SK-N-SH treated with all-trans-retinoic acid at 6 μM for 48 hours (cell line): ENCODE results near the gene GALNT17.

ENCODE experiments used
- ATAC-seq: fragments of 200-7000 bp; cut with Tn5 transposase; 3 replicates; pipeline ENCODE4 v1.9.1; 2020; ENCODE audit warnings: mild to moderate bottlenecking, moderate library complexity
- ARNTL ChIP-seq: fragments of 450-650 bp; formaldehyde crosslinking; IDR thresholded peaks from 2 replicates; pipeline ENCODE4 v1.5.0; 2020; ENCODE audit warnings: low read depth, mild to moderate bottlenecking, moderate library complexity, borderline replicate concordance
- BACH2 ChIP-seq: fragments of 250-450 bp; sonication (Bioruptor Pico); IDR thresholded peaks from 2 replicates; pipeline ENCODE4 v1.9.0; 2021; ENCODE audit warnings: mild to moderate bottlenecking, borderline replicate concordance
- CSDC2 ChIP-seq: fragments of 250-450 bp; sonication (Bioruptor Pico); IDR thresholded peaks from 2 replicates; pipeline ENCODE4 v1.5.0; 2020; ENCODE audit warnings: mild to moderate bottlenecking, moderate library complexity
- CSRNP3 ChIP-seq: fragments of 250-450 bp; sonication (Bioruptor Pico); IDR thresholded peaks from 2 replicates; pipeline ENCODE4 v1.5.1; 2021; ENCODE audit warnings: mild to moderate bottlenecking, moderate library complexity
- ESRRG ChIP-seq: fragments of 250-450 bp; sonication (Bioruptor Pico); IDR thresholded peaks from 2 replicates; pipeline ENCODE4 v1.6.1; 2021; ENCODE audit warnings: mild to moderate bottlenecking
- GLIS3 ChIP-seq: fragments of 250-450 bp; sonication (Bioruptor Pico); IDR thresholded peaks from 2 replicates; pipeline ENCODE4 v1.5.0; 2020; ENCODE audit warnings: mild to moderate bottlenecking, moderate library complexity
- ISL1 ChIP-seq: fragments of 250-450 bp; sonication (Bioruptor Pico); IDR thresholded peaks from 2 replicates; pipeline ENCODE4 v2.1.2; 2022; ENCODE audit warnings: mild to moderate bottlenecking, moderate library complexity
- OSR1 ChIP-seq: fragments of 250-450 bp; sonication (Bioruptor Pico); IDR thresholded peaks from 2 replicates; pipeline ENCODE4 v1.8.0; 2022; ENCODE audit warnings: moderate library complexity, mild to moderate bottlenecking, inconsistent platforms
- PATZ1 ChIP-seq: fragments of 250-450 bp; sonication (Bioruptor Pico); IDR thresholded peaks from 2 replicates; pipeline ENCODE4 v1.8.0; 2020; ENCODE audit warnings: mild to moderate bottlenecking, moderate library complexity, borderline replicate concordance
- PPARA ChIP-seq: fragments of 250-450 bp; sonication (Bioruptor Pico); IDR thresholded peaks from 2 replicates; pipeline ENCODE4 v1.5.0; 2020; ENCODE audit warnings: mild to moderate bottlenecking, borderline replicate concordance
- RARB ChIP-seq: fragments of 250-450 bp; sonication (Bioruptor Pico); IDR thresholded peaks from 2 replicates; pipeline ENCODE4 v1.8.0; 2021; ENCODE audit warnings: mild to moderate bottlenecking, moderate library complexity
- SNAI2 ChIP-seq: fragments of 250-450 bp; sonication (Bioruptor Pico); IDR thresholded peaks from 2 replicates; pipeline ENCODE4 v1.5.0; 2020; ENCODE audit warnings: mild to moderate bottlenecking, moderate library complexity
- TCF4 ChIP-seq: fragments of 250-450 bp; sonication (Bioruptor Pico); IDR thresholded peaks from 2 replicates; pipeline ENCODE4 v1.8.0; 2021; ENCODE audit warnings: mild to moderate bottlenecking, moderate library complexity, borderline replicate concordance
- TOX ChIP-seq: fragments of 250-450 bp; sonication (Bioruptor Pico); IDR thresholded peaks from 2 replicates; pipeline ENCODE4 v1.8.0; 2021; ENCODE audit warnings: mild to moderate bottlenecking, moderate library complexity, borderline replicate concordance
- ZC3H10 ChIP-seq: fragments of 250-450 bp; sonication (Bioruptor Pico); IDR thresholded peaks from 2 replicates; pipeline ENCODE4 v1.5.1; 2021; ENCODE audit warnings: mild to moderate bottlenecking, moderate library complexity
- ZFP3 ChIP-seq: fragments of 250-450 bp; sonication (Bioruptor Pico); IDR thresholded peaks from 2 replicates; pipeline ENCODE4 v1.5.0; 2020; ENCODE audit warnings: mild to moderate bottlenecking, moderate library complexity
- ZFP30 ChIP-seq: fragments of 450-650 bp; formaldehyde crosslinking; IDR thresholded peaks from 2 replicates; pipeline ENCODE4 v1.5.0; 2022; ENCODE audit warnings: mild to moderate bottlenecking, moderate library complexity
- ZNF565 ChIP-seq: fragments of 450-650 bp; formaldehyde crosslinking; conservative IDR thresholded peaks from 2 replicates; pipeline ENCODE4 v1.5.0; 2020; ENCODE audit warnings: low read depth, mild to moderate bottlenecking, moderate library complexity
- ZNF70 ChIP-seq: fragments of 450-650 bp; formaldehyde crosslinking; IDR thresholded peaks from 2 replicates; pipeline ENCODE4 v1.5.0; 2020; ENCODE audit warnings: mild to moderate bottlenecking, moderate library complexity
- ZNF8 ChIP-seq: fragments of 450-650 bp; formaldehyde crosslinking; IDR thresholded peaks from 2 replicates; pipeline ENCODE4 v1.5.0; 2020; ENCODE audit warnings: mild to moderate bottlenecking, moderate library complexity
- TF ChIP-seq, protein P1 (sequence below): fragments of 250-450 bp; sonication (Bioruptor Pico); IDR thresholded peaks from 2 replicates; pipeline ENCODE4 v1.5.1; 2020; ENCODE audit warnings: low read depth, mild to moderate bottlenecking, moderate library complexity
- TF ChIP-seq, protein P2 (sequence below): fragments of 250-450 bp; sonication (Bioruptor Pico); IDR thresholded peaks from 2 replicates; pipeline ENCODE4 v1.8.0; 2021; ENCODE audit warnings: low read depth, mild to moderate bottlenecking, moderate library complexity, borderline replicate concordance
- TF ChIP-seq, protein P3 (sequence below): fragments of 250-450 bp; sonication (Bioruptor Pico); IDR thresholded peaks from 2 replicates; pipeline ENCODE4 v1.5.0; 2020; ENCODE audit warnings: mild to moderate bottlenecking, moderate library complexity

The GALNT17 gene

DNA sequence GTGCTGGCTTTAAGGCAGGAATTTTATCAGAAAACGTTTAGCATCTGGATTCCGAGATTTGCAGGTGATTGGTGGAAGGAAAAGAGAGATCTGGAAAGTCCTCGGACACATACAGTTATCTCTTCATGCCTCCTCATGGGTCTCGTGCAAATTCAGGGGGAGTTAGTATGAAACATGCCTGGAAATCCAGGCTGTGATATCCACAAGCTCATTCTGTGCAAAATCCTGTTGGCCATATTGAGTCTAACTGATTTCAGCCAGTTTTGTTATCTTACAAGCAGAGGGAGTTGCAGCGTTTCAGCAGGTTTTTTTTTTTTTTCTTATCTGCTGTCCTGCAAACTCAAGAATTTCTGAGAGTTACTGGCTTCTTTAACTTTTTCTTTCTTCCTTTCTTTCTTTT, 411.5 kb downstream of the GALNT17 start:
- TF ChIP-seq ESRRG (CRISPR knock-in tag) (no peak), TOX (CRISPR knock-in tag) (no peak), TCF4 (CRISPR knock-in tag) (no peak), CSRNP3 (CRISPR knock-in tag) (no peak), ARNTL (CRISPR knock-in tag) (no peak), RARB (no peak), ZFP30 (CRISPR knock-in tag) (no peak), GLIS3 (CRISPR knock-in tag) (no peak), ZFP3 (CRISPR knock-in tag) (no peak), ISL1 (CRISPR knock-in tag) (no peak), PPARA (no peak), OSR1 (no peak), ZNF70 (CRISPR knock-in tag) (no peak), BACH2 (CRISPR knock-in tag) (no peak)
- TF ChIP-seq, protein P1, sequence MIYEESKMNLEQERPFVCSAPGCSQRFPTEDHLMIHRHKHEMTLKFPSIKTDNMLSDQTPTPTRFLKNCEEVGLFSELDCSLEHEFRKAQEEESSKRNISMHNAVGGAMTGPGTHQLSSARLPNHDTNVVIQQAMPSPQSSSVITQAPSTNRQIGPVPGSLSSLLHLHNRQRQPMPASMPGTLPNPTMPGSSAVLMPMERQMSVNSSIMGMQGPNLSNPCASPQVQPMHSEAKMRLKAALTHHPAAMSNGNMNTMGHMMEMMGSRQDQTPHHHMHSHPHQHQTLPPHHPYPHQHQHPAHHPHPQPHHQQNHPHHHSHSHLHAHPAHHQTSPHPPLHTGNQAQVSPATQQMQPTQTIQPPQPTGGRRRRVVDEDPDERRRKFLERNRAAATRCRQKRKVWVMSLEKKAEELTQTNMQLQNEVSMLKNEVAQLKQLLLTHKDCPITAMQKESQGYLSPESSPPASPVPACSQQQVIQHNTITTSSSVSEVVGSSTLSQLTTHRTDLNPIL (CRISPR knock-in tag): no peak
- TF ChIP-seq, protein P2, sequence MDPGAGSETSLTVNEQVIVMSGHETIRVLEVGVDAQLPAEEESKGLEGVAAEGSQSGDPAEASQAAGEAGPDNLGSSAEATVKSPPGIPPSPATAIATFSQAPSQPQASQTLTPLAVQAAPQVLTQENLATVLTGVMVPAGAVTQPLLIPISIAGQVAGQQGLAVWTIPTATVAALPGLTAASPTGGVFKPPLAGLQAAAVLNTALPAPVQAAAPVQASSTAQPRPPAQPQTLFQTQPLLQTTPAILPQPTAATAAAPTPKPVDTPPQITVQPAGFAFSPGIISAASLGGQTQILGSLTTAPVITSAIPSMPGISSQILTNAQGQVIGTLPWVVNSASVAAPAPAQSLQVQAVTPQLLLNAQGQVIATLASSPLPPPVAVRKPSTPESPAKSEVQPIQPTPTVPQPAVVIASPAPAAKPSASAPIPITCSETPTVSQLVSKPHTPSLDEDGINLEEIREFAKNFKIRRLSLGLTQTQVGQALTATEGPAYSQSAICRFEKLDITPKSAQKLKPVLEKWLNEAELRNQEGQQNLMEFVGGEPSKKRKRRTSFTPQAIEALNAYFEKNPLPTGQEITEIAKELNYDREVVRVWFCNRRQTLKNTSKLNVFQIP (CRISPR knock-in tag): no peak
- TF ChIP-seq, protein P3, sequence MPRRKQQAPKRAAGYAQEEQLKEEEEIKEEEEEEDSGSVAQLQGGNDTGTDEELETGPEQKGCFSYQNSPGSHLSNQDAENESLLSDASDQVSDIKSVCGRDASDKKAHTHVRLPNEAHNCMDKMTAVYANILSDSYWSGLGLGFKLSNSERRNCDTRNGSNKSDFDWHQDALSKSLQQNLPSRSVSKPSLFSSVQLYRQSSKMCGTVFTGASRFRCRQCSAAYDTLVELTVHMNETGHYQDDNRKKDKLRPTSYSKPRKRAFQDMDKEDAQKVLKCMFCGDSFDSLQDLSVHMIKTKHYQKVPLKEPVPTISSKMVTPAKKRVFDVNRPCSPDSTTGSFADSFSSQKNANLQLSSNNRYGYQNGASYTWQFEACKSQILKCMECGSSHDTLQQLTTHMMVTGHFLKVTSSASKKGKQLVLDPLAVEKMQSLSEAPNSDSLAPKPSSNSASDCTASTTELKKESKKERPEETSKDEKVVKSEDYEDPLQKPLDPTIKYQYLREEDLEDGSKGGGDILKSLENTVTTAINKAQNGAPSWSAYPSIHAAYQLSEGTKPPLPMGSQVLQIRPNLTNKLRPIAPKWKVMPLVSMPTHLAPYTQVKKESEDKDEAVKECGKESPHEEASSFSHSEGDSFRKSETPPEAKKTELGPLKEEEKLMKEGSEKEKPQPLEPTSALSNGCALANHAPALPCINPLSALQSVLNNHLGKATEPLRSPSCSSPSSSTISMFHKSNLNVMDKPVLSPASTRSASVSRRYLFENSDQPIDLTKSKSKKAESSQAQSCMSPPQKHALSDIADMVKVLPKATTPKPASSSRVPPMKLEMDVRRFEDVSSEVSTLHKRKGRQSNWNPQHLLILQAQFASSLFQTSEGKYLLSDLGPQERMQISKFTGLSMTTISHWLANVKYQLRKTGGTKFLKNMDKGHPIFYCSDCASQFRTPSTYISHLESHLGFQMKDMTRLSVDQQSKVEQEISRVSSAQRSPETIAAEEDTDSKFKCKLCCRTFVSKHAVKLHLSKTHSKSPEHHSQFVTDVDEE (CRISPR knock-in tag): no peak
- ATAC-seq: no peak

- no peak for ATAC-seq
- TF ChIP-seq TOX (CRISPR knock-in tag): no peak
- TF ChIP-seq ARNTL (CRISPR knock-in tag): no peak
- TF ChIP-seq TCF4 (CRISPR knock-in tag): no peak
- no peak for TF ChIP-seq CSDC2 (CRISPR knock-in tag)
- TF ChIP-seq ZNF8: no peak
- TF ChIP-seq ZNF70 (CRISPR knock-in tag): no peak
- TF ChIP-seq PATZ1 (CRISPR knock-in tag): no peak
- no peak for TF ChIP-seq ZC3H10 (CRISPR knock-in tag)
- TF ChIP-seq, protein P2 (CRISPR knock-in tag): no peak
- no peak for TF ChIP-seq ZFP3 (CRISPR knock-in tag)
- no peak for TF ChIP-seq CSRNP3 (CRISPR knock-in tag)
- TF ChIP-seq OSR1: no peak
- TF ChIP-seq ZNF565 (CRISPR knock-in tag): no peak
- TF ChIP-seq BACH2 (CRISPR knock-in tag): no peak
- TF ChIP-seq, protein P3 (CRISPR knock-in tag): no peak
- no peak for TF ChIP-seq ESRRG (CRISPR knock-in tag)
- TF ChIP-seq ISL1 (CRISPR knock-in tag): no peak
- no peak for TF ChIP-seq RARB
- TF ChIP-seq SNAI2 (CRISPR knock-in tag): no peak
- no peak for TF ChIP-seq GLIS3 (CRISPR knock-in tag)
Observed at GRCh38 chr7:71544816-71545215, 412.9 kb downstream of the GALNT17 start.
